ENCODE data around the gene SH3PXD2B. TPM values are rescaled to one million over a fixed set of nuclear protein-coding genes. Genes with fewer than 3 reads are reported as not detected.
A peak's percentile ranks its signal among the peaks of the same experiment; 100 is the strongest.

The SH3PXD2B gene
- total and polyA plus RNA-seq, 2 of the 13 experiments (the other 11 are each of a cell fraction or from before 2014, with no cell fraction given): 3.4 to 4.6 TPM

DNA sequence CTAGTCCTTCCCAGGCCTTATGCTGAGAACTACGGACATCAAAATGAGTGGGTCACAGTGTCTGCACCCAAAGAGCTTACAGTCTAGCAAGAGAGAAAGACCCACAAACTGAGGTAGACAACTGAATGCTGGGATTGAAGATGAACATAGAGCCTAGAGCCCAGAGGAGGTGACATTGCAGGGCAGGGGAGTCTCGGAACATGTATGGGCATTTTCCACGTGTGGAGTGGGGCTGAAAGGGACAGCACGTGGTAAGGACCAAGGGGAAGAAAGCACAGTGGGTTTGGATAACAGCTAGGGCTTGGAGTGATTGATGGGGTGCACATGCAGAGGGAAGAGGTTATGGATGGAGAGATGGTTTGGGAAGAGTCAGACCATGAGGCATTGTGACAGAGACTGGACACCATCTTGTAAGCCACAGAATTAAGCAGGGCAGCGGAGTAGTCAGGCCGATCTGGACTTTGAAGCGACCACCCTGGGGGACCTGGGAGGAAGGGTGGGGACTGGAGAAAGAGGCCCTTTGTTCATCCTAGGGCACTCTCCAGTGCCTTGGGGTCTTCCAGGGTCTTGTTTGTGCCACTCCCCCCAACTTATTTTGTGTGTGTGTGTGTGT is 47.5 kb upstream of the SH3PXD2B start:
- Histone ChIP-seq H3K4me2 (ENCODE audit: low read depth, low read length) (no peak overlapping the region), H2AFZ (ENCODE audit: low read length) (no peak overlapping the region), H4K20me1 (ENCODE audit: insufficient read depth, low read length) (no peaks in the 10 kb centered on the region), H3K4me1 (ENCODE audit: insufficient read depth, low read length) (no peaks in the 10 kb centered on the region), H3K4me3 (replicated peaks in 1 of 3; ENCODE audit: insufficient read depth in 1 of 3, low read depth in 2 of 3, low read length in 3 of 3) (no peak overlapping the region), H3K27ac (ENCODE audit: extremely low read length, insufficient read depth, low read length) (no peak overlapping the region), H3K9me3 (ENCODE audit: low read length) (no peaks in the 10 kb centered on the region), H3K79me2 (ENCODE audit: insufficient read depth, low read length) (no peaks in the 10 kb centered on the region), H3K27me3 (ENCODE audit: control insufficient read depth in 1 of 2, insufficient read depth in 2 of 2, low read length in 2 of 2) (peaks cover 3 to 9% of the 10 kb centered on the region in 2 experiments; a peak in 4 of 5 replicates), H3K9ac (ENCODE audit: insufficient read depth, low read depth, low read length) (no peak overlapping the region), H3K36me3 (replicated peaks in 1 of 2; ENCODE audit: control insufficient read depth in 1 of 2, insufficient read depth in 2 of 2, low read length in 2 of 2) (no peaks in the 10 kb centered on the region)
- no TSS peak for BruUV-seq (replicated peaks)
- WGBS (ENCODE audit: low lambda C conversion rate): 28% methylated on average over 7 of the region's 7 CpGs
- TF ChIP-seq MNT (IDR thresholded peaks at IDR 0.05): peak; percentile 76
- TF ChIP-seq ZFP91 (CRISPR knock-in tag; IDR thresholded peaks at IDR 0.05; ENCODE audit: borderline replicate concordance): no peak
- TF ChIP-seq ZNF550 (CRISPR knock-in tag; IDR thresholded peaks at IDR 0.05; ENCODE audit: borderline replicate concordance): no peak
- FAIRE-seq: no peak
- ChIA-PET CTCF (ENCODE audit: low intra/inter-chr PET ratio, low total read pairs) (no interaction called here), POLR2A (no interaction called here)
- no peak for DNase-seq (ENCODE audit: low spot score)
- in situ Hi-C loops (cut with HindIII; ENCODE audit: extremely low pct_ligation_motif_present, low pct_unique_long_range_greater_than_20kb): no loop called here
- intact Hi-C loops (cut with micrococcal nuclease; ENCODE audit: unreplicated experiment): no loop called here
- no peak for ATAC-seq

GRCh38 chr5:172499287-172499686 is 45.0 kb upstream of the SH3PXD2B start:
- H3K4me3 ChIP-seq (replicated peaks in 1 of 3; ENCODE audit: insufficient read depth in 1 of 3, low read depth in 2 of 3, low read length in 3 of 3): no peak overlapping the region
- 22% methylated on average over 2 of the region's 2 CpGs for WGBS (ENCODE audit: low lambda C conversion rate)
- no peak overlapping the region for H2AFZ ChIP-seq (ENCODE audit: low read length)
- no peaks in the 10 kb centered on the region for H3K79me2 ChIP-seq (ENCODE audit: insufficient read depth, low read length)
- ChIA-PET CTCF (ENCODE audit: low intra/inter-chr PET ratio, low total read pairs) (interaction anchor here (0.8 kb wide), 1 partner anchor 123 kb away, joined by 3 read pairs; no protein-coding TSS in a partner anchor), POLR2A (no interaction called here)
- H4K20me1 ChIP-seq (ENCODE audit: insufficient read depth, low read length): no peaks in the 10 kb centered on the region
- peaks cover 4 to 32% of the 10 kb centered on the region in 2 experiments; a peak in 4 of 5 replicates for H3K27me3 ChIP-seq (ENCODE audit: control insufficient read depth in 1 of 2, insufficient read depth in 2 of 2, low read length in 2 of 2)
- TF ChIP-seq ZNF629 (CRISPR knock-in tag; conservative IDR thresholded peaks at IDR 0.05): peak; percentile 61
- no peak for TF ChIP-seq WIZ (CRISPR knock-in tag; IDR thresholded peaks at IDR 0.05)
- TF ChIP-seq ZBTB38 (CRISPR knock-in tag; IDR thresholded peaks at IDR 0.05): no peak
- TF ChIP-seq PITX1 (CRISPR knock-in tag; IDR thresholded peaks at IDR 0.05): no peak
- TF ChIP-seq CENPT (CRISPR knock-in tag; IDR thresholded peaks at IDR 0.05; ENCODE audit: low read depth): no peak
- no peak for TF ChIP-seq IRF2 (CRISPR knock-in tag; IDR thresholded peaks at IDR 0.05)
- no TSS peak for BruUV-seq (replicated peaks)
- H3K27ac ChIP-seq (ENCODE audit: extremely low read length, insufficient read depth, low read length): no peak overlapping the region
- DNase-seq (ENCODE audit: low spot score): no peak
- no peak overlapping the region for H3K9ac ChIP-seq (ENCODE audit: insufficient read depth, low read depth, low read length)
- no peak overlapping the region for H3K4me2 ChIP-seq (ENCODE audit: low read depth, low read length)
- no peaks in the 10 kb centered on the region for H3K36me3 ChIP-seq (replicated peaks in 1 of 2; ENCODE audit: control insufficient read depth in 1 of 2, insufficient read depth in 2 of 2, low read length in 2 of 2)
- ATAC-seq: no peak
- intact Hi-C loops (cut with micrococcal nuclease; ENCODE audit: unreplicated experiment): no loop called here
- H3K4me1 ChIP-seq (ENCODE audit: insufficient read depth, low read length): no peaks in the 10 kb centered on the region
- in situ Hi-C loops (cut with HindIII; ENCODE audit: extremely low pct_ligation_motif_present, low pct_unique_long_range_greater_than_20kb): no loop called here
- H3K9me3 ChIP-seq (ENCODE audit: low read length): no peaks in the 10 kb centered on the region
- no peak for FAIRE-seq
